AG10803 (cell line): Measurements from ENCODE around the gene COMTD1.
"Not testable (repeated sequence)": the region's sequence is repeated elsewhere in the genome, so short reads cannot be mapped to it uniquely, and the experiment has no call there.

ENCODE experiments used
- DNase-seq: peaks from one replicate; pipeline ENCODE4 v3.0.0; 2010; ENCODE audit warnings: low read depth
- H3K4me3 ChIP-seq: 2 replicates; pipeline ENCODE4 v1.5.1; 2011; ENCODE audit warnings: mild to moderate bottlenecking, low read length, control low read depth
- CTCF ChIP-seq: conservative IDR thresholded peaks from 2 replicates; pipeline ENCODE4 v1.5.1; 2011; ENCODE audit warnings: mild to moderate bottlenecking, low read length, control low read depth, inconsistent platforms

COMTD1 gene

GRCh38 chr10:75197906-75198305 lies 37.9 kb downstream of the COMTD1 start:
- H3K4me3 ChIP-seq, result no peak overlapping the region
- TF ChIP-seq CTCF, result no peak
- no peak for DNase-seq

- no peak overlapping the region for H3K4me3 ChIP-seq
- TF ChIP-seq CTCF, result no peak
- DNase-seq, result no peak
Observed at GRCh38 chr10:75197066-75197465, 38.7 kb downstream of the COMTD1 start.

GRCh38 chr10:75195035-75195763 lies 40.6 kb downstream of the COMTD1 start:
- no peak for TF ChIP-seq CTCF
- no peak overlapping the region for H3K4me3 ChIP-seq
- peak; percentile 73 for DNase-seq

- not testable (repeated sequence) for DNase-seq, H3K4me3 ChIP-seq
Observed at GRCh38 chr10:75194625-75195024, 41.1 kb downstream of the COMTD1 start.

GRCh38 chr10:75191821-75192568 lies 43.8 kb downstream of the COMTD1 start:
- H3K4me3 ChIP-seq, result 0 out of 2 replicates have a peak overlapping the region, but pooled peaks have one; percentile 6
- peak; percentile 93 for DNase-seq
- peak; percentile 38 for TF ChIP-seq CTCF

GRCh38 chr10:75189266-75190096 lies 46.3 kb downstream of the COMTD1 start:
- DNase-seq, result no peak
- TF ChIP-seq CTCF, result no peak
- H3K4me3 ChIP-seq, result no peak overlapping the region

GRCh38 chr10:75188522-75188921 lies 47.2 kb downstream of the COMTD1 start:
- DNase-seq, result not testable (repeated sequence)

More at GRCh38 chr10:75188522-75188921, 47.2 kb downstream of the COMTD1 start:
- H3K4me3 ChIP-seq, result not testable (repeated sequence)
